Endometrium (tissue), 2 donors: Measurements from ENCODE around the gene SPEM2.
"Not testable (repeated sequence)": the region's sequence is repeated elsewhere in the genome, so short reads cannot be mapped to it uniquely, and the experiment has no call there.

Experiments
- FAIRE-seq: peaks from 2 replicates; lab custom pipeline; 2012; peaks lifted over from hg19 to GRCh38; lab: Jason Lieb, UNC
- donor health status: control.
- donor health status: control.

The SPEM2 gene

GRCh38 chr17:7471729-7472128 lies 46.3 kb downstream of the SPEM2 start:
- no peak for FAIRE-seq

DNA sequence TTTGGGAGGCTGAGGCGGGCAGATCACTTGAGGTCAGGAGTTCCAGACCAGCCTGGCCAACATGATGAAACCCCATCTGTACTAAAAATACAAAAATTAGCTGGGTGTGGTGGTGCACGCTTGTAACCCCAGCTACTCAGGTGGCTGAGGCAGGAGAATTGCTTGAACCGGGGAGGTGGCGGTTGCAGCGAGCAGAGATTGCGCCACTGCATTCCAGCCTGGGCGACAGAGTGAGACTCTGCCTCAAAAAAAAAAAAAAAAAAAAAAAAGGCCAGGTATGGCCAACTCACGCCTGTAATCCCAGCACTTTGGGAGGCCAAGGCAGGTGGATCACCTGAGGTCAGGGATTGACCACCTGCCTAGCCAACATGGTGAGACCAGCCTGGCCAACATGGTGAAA lies 49.4 kb downstream of the SPEM2 start:
- not testable (repeated sequence) for FAIRE-seq

GRCh38 chr17:7475764-7476422 lies 50.5 kb downstream of the SPEM2 start:
- no peak for FAIRE-seq

- no peak for FAIRE-seq
These were observed 51.1 kb downstream of the SPEM2 start for GRCh38 chr17:7476494-7476893.

DNA sequence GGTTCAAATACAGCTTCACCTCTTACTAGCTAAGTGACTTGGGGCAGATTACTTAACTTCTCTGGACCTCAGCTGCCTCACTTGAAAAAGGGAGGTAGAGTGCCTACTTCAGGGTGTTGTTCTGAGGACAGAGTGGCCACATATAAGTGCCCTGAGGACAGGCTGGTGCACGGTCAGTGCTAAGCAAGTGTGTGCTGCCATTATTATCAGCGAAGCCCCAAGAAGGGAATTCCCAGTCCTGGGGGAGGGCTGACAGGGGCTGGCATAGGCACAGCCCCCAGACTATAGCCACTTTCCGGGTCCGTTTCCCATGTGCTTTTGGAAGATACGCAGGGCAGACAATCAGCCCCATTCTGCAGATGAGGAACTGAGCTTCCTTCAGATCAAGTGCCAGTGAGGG lies 51.5 kb downstream of the SPEM2 start:
- no peak for FAIRE-seq
